ENCODE results near the gene RIPPLY3. TPM values are rescaled to one million over a fixed set of nuclear protein-coding genes. Genes with fewer than 3 reads are reported as not detected.

RIPPLY3 gene
- total and polyA plus RNA-seq, 2 of the 13 experiments (the other 11 are each of a cell fraction or from before 2014, with no cell fraction given): 0.09 to 2.9 TPM

GRCh38 chr21:36989699-36990507 is 16.6 kb upstream of the RIPPLY3 start (continued):
- TF ChIP-seq MAX (IDR thresholded peaks at IDR 0.05) (peak; percentile 95), CREBL2 (CRISPR knock-in tag; IDR thresholded peaks at IDR 0.05; ENCODE audit: borderline replicate concordance) (no peak; the same call in 1 of the 2 replicates), MATR3 (CRISPR knock-in tag; IDR thresholded peaks at IDR 0.05) (no peak), POLR2G (IDR thresholded peaks at IDR 0.05; ENCODE audit: low read depth, low read length) (peak; percentile 84), ASH2L (IDR thresholded peaks at IDR 0.05; ENCODE audit: insufficient read length, low read depth, low read length) (peak; percentile 79), ZFP1 (CRISPR knock-in tag; IDR thresholded peaks at IDR 0.05) (no peak), YY1 (IDR thresholded peaks at IDR 0.05; ENCODE audit: insufficient read depth, insufficient replicate concordance, low read depth, low read length) (peak; percentile 78), NKX3-1 (CRISPR knock-in tag; IDR thresholded peaks at IDR 0.05) (peak; percentile 87; the same call in 1 of the 2 replicates), U2AF1 (optimal IDR thresholded peaks at IDR 0.05; ENCODE audit: low read depth, low read length) (no peak), HOXD1 (CRISPR knock-in tag; IDR thresholded peaks at IDR 0.05) (peak; percentile 22; the same call in 1 of the 2 replicates), THYN1 (CRISPR knock-in tag; IDR thresholded peaks at IDR 0.05; ENCODE audit: borderline replicate concordance, low read depth) (no peak), CREB3 (CRISPR knock-in tag; IDR thresholded peaks at IDR 0.05) (no peak; the same call in 1 of the 2 replicates), ZNF773 (CRISPR knock-in tag; IDR thresholded peaks at IDR 0.05; ENCODE audit: borderline replicate concordance) (peak; percentile 94), MZF1 (CRISPR knock-in tag; IDR thresholded peaks at IDR 0.05; ENCODE audit: borderline replicate concordance) (no peak), TFAP4 (IDR thresholded peaks at IDR 0.05; ENCODE audit: borderline replicate concordance, low read depth) (peak; percentile 79; the same call in 1 of the 2 replicates), MYC (CRISPR knock-in tag; IDR thresholded peaks at IDR 0.05; ENCODE audit: borderline replicate concordance) (peak; percentile 82), ZNF30 (CRISPR knock-in tag; IDR thresholded peaks at IDR 0.05) (peak; percentile 80; the same call in 1 of the 2 replicates), GTF3A (CRISPR knock-in tag; conservative IDR thresholded peaks at IDR 0.05) (0 out of 2 replicates have a peak, but pooled peaks have one; percentile 74), KLF12 (CRISPR knock-in tag; IDR thresholded peaks at IDR 0.05; ENCODE audit: borderline replicate concordance) (peak; percentile 92), MTERF4 (CRISPR knock-in tag; IDR thresholded peaks at IDR 0.05) (peak; percentile 19; the same call in 1 of the 2 replicates), MXD3 (CRISPR knock-in tag; IDR thresholded peaks at IDR 0.05) (peak; percentile 80), BCL6 (CRISPR knock-in tag; IDR thresholded peaks at IDR 0.05) (no peak), POLR2A (IDR thresholded peaks at IDR 0.05; ENCODE audit: insufficient read depth in 1 of 2, low read depth in 2 of 2, low read length in 2 of 2) (peak; percentile 72 to 75; a peak in 3 of 4 replicates), SMYD3 (CRISPR knock-in tag; IDR thresholded peaks at IDR 0.05) (peak; percentile 88)

Measured in HepG2 (cell line).